DMS79 treated with DMSO at 0.1 percent for 48 hours (cell line): Measurements from ENCODE around the gene C20orf96.
"Not testable (repeated sequence)": the region's sequence is repeated elsewhere in the genome, so short reads cannot be mapped to it uniquely, and the experiment has no call there.

Experiments
- DNase-seq: peaks from one replicate; lab custom pipeline; 2025; lab: John Stamatoyannopoulos, UW

C20orf96 gene, protein sequence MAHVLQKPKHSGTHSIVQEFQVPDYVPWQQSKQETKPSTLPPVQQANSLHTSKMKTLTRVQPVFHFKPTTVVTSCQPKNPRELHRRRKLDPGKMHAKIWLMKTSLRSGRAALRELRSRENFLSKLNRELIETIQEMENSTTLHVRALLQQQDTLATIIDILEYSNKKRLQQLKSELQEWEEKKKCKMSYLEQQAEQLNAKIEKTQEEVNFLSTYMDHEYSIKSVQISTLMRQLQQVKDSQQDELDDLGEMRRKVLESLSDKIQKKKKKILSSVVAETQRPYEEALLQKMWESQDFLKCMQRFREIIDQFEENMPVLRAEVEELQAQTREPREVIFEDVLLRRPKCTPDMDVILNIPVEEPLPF

DNA sequence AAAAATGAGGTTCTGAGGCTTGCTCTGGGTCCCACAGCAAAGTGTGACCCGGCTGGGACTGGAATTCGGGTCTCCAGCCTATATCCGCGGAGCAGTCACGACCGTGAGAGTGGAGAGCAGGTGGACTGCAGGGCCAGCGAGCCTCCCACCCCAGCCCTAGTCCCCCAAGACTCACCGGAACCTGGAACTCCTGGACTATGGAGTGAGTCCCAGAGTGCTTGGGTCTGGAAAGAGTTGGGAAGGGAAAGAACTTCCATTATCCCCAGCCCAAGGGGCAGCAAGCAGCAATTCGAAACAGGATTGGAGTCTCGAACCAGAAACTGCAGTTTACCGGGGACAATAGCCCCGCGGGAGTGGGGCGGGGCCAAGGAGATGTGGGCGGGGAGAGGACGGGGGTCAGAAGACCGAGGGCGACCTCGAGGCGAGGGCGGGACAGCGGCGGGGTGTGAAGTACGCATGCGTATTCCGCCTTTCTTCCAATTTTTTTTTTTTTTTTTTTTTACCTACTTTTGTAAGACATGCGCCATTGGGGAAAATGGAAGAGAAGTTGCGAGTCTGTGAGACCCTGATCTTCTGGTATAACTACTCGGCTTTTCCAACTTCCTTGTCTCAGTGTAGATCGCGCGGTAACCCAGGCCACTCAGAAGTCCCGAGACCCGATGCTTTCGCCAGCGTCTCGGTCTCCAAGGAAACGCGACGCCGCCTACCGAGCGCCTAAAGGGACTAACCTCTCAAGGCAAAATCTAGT lies at the start of gene C20orf96:
Gene C20orf96, minus strand, starts transcription at position 667 of the 748 bp plus-strand sequence. Its CDS starts 140 bp downstream, at position 527.
- DNase-seq: peak; percentile 61

DNA sequence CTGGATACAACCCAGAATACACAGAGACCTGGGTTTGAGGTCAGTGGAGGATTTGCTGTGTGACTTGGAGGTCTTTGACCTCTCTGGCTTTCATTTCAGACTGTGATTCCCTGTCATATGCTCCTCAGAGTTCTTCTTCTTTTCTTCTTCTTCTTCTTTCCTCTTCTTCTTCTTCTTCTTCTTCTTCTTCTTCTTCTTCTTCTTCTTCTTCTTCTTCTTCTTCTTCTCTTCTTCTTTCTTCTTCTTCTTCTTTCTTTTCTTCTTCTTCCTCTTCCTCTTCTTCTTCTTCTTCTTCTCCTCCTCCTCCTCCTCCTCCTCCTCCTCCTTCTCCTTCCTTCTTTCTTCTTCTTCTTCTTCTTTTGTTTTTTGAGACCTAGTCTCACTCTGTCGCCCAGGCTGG lies 45.5 kb upstream of the C20orf96 start:
- DNase-seq: not testable (repeated sequence)

DNA sequence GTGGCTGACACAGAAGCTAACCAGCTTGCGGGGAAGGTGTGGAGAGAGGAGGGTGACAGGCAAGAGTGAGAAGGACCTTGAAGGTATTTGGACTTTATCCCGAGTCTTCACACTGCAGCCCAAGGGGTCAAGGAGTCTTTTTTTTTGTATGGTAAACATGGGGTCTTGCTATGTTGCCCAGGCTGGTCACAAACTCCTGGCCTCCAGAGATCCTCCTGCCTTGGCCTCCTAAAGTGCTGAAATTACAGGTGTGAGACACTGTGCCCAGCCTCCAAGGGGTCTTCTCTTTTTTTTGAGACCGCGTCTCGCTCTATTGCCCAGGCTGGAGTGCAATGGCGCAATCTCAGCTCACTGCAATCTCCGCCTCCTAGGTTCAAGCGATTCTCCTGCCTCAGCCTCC lies 44.0 kb upstream of the C20orf96 start:
- DNase-seq: no peak

DNA sequence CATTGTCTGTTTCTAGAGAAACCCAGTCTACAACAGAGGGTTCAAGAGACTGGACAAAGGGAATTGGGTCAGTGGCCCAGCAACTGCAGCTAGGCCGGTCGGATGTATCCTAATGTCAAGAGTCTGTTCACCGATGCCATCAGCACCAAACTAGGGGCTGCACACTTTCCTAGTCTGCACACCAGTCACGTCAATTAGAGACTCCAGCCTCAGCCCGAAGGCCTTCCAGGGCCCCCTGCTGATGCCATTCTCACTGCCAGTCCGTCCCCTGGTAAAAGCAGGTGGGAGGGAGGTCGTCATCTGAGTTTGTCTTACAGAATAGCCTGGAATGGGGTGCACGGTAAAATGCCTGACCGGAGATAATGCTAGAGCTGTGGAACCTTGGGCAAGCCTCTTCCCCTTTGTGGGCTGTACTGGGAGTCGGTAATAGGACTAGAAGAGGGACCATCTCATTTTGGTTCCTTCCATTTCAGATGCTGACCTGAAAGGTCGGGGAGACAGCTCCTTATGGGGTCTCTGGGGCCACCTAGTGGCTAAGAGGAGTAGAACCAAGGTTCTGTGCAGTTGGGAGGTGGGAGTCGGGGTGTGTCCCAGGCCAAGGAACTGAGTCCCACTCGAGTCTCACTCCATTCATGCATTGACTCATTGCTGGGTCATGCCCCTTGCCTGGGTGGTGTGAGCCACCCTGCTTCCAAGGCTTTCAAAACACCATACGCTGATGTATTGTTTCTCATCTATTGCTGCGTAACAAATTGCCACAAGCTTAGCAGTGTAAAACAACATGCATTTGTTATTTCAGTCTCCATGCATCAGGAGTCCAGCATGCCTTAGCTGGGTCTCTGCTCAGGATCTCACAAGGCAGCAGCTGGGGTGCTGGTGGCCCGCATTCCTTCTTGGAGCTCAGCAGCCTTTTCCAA lies 39.9 kb upstream of the C20orf96 start:
- DNase-seq: peak; percentile 48

DNA sequence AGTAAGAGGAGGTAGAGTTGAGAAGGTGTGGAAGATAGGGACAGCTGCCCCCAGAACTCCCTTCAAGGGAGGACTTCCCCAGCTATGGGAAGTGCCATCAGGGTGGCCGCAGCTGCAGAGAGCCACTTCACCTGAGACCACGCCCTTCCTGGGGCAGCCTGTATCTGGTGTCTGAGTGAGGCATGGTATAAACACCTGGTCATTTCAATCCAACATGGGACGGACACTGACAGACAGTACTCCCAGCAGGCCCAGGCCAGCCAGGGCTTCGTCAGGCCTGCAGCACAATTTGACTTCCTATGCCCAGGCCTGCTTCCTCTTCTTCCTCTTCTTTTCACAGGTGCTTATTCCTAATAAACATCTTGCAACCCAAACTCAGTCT lies 39.3 kb upstream of the C20orf96 start:
- DNase-seq: no peak

DNA sequence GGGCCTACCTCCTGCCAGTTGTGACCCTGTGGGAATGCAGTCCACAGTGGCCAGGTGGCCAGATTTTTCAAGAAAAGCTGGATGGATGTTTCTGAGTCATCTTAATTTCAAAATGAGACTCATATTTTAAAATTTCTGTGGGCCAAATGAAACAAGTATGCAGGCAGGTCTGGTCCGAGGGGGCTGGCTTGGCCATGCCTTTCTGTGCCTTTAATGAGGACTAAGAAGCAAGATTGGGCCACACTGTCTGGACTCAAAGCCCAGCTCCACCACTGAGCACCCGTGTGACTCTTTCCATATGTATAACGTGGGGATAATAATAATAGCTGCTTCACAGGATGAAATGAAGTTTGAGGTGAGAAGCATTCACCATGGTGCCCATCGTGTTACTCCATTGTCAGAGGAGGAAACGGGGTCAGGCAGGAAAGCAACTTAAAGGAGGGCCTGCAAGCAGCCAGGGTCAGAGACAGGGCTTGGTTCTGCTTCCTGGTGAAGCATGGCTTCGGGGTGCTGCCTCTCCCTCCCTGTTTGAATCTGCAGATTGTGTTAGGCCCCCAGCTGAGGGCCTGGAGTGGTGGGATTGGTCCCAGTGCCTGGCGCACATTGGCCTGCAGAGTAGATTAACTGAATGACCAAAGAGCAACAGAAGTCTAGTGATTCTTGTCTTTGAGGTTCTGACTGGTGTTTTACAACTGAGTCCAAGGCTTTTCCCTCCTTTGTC lies 38.6 kb upstream of the C20orf96 start:
- no peak for DNase-seq

DNA sequence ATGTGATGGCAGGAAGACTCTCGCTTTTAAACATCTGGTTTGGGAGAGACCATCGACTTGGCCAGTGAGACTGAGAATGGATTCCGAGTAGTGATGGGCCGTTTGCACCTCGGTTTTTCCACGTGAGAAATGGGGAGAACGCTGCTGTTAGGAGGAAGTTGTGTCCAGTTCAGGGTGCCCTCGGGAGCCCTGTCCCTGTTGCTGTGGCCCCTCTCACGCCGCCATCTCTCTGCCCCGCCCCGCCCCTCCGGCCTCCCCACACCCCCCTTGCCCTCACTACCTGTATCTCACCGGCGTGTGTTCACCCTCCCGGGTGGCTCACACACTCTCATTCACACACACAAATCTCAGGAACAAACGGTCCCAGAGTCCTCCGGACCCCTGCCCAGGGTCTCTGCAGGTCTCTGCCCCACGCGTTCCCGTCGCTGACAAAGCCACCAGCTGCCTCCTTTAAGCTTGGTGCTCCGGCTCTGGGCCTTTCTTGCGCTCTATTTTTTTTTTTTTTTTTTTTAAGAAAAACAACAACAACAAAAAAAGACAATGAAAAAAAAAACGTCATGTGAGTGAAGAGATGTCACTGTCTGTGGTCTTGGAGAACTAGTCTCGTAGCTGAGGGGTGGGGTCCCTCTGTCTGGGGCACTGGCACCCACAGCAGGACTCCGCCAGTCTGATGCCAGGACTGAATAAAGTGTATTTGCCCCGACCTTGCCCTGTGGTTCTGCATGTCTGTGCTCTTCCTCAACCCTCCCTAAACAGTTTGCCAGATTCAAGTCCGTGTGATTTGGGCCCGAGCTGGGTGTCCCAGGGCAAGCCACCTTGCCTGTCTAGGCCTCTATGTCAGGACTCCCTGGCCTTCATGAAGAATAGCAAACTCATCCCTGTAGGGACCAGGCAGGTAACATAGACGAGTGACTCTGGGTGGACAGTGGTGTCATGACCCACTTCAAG lies 37.8 kb upstream of the C20orf96 start:
- no peak for DNase-seq

DNA sequence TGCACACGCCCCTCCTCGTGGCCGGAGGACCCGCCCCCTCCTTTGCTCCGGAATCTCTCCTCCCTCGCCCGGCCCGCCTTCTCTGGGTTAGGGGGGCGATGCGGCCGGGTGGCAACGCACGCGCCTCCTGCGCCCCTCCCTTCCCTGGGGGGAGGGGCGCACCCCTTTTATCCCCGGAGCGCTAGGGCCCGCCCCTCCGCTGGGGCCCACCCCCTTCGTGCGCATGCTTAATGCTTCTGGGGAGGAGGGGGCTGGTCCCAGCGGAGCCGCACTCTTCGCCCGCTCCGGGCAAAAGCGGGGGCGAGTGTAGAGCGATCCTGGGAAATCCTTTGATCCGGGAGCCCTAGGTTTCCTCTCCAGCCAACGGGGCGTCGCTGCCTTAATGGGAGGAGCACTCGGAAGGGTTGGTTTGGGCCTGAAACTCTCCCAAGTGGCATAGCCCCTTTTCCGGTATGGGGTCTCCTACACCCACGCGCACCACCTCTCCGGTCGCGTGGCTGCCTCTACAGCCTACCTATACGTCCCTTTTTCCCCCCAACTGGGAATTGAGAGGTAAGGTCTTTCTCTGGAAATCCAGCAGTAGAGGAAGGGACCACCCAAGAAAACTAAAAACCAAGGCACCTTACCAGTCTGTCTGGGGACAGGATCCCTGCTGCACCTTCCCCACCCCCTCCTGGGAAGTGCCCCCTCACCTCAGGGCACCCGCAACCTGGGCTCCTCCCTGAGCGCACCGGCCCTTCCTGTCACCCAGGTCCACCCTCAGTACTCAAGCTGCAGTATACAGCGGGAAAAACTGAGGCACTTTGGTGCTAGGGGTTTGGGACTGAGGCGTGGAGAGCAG lies 36.9 kb upstream of the C20orf96 start:
- DNase-seq: peak; percentile 70

DNA sequence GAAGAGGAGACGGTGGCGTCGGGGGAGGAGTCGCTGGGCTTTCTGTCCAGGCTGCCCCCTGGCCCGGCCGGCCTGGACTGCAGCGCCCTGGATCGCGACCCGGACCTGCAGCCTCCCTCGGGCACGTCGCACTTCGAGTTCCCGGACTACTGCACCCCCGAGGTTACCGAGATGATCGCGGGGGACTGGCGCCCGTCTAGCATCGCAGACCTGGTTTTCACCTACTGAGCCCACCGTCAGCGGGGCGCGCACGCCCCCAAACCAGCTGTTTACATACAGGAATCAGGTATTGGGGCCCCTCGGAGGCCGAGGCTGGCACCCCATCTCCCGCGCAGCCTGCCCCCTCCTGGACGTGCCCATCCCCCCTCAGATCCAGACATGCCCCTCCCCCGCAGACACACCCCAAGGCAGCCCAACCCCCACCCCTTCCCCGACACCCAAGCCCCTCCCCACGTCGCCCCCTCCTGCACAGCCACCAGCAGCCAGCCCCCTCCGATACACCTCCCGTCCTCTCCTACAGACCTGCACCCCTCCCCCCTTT lies 36.2 kb upstream of the C20orf96 start:
- DNase-seq: peak; percentile 12

DNA sequence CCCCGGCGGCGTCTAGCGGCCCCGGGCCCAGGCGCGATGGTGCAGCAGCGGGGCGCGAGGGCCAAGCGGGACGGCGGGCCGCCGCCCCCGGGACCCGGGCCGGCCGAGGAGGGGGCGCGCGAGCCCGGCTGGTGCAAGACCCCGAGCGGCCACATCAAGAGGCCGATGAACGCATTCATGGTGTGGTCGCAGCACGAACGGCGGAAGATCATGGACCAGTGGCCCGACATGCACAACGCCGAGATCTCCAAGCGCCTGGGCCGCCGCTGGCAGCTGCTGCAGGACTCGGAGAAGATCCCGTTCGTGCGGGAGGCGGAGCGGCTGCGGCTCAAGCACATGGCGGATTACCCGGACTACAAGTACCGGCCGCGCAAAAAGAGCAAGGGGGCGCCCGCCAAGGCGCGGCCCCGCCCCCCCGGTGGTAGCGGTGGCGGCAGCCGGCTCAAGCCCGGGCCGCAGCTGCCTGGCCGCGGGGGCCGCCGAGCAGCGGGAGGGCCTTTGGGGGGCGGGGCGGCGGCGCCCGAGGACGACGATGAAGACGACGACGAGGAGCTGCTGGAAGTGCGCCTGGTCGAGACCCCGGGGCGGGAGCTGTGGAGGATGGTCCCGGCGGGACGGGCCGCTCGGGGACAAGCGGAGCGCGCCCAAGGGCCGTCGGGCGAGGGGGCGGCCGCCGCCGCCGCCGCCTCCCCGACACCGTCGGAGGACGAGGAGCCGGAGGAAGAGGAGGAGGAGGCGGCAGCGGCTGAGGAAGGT lies 35.5 kb upstream of the C20orf96 start:
- peak; percentile 22 for DNase-seq

DNA sequence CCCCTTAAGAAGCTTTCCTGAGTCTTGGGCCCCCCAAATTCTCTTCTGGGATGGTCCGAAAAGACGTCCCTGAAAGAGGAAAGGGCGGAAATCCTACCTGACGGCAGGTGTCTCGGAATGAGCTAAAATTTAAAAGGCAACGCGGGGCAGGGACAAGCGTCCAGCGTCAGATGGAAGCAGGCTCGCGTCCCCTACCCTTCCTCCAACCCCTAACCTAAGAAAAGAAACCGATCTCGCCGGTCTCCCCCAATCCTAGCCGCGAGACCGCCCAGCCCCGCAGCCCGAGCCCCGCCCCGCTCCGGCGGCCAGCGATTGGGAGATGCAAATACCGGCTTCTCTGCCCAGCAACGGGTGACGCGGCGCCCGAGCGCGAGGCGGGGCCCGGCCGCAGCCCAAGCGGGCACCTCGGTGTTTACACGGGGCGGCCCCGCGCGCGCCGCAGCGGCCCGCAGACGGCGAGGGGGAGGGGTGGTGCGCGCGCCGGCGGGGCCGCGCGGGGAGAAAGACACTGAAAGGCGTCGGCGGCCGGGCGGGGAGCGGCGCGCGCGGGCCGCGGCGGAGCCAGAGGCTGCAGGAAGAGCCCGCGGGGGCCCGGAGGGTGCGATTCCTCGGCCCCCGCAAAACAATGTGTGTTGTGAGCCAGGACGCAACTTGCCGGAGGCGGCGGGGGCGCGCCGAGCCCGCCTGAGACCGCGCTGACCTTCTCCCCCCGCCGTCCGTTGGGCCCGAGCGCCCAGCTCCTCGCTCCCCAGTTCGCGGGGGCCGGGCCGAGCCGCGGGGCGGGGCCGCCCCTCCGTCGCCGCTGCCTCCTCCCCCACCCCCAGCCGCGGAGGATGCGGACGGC lies 34.7 kb upstream of the C20orf96 start, which contains the start of gene SOX12:
Gene SOX12, plus strand, starts transcription at position 508 of the 844 bp plus-strand sequence. CDS start 373 bp downstream, outside the sequence.
- DNase-seq: peak; percentile 83

DNA sequence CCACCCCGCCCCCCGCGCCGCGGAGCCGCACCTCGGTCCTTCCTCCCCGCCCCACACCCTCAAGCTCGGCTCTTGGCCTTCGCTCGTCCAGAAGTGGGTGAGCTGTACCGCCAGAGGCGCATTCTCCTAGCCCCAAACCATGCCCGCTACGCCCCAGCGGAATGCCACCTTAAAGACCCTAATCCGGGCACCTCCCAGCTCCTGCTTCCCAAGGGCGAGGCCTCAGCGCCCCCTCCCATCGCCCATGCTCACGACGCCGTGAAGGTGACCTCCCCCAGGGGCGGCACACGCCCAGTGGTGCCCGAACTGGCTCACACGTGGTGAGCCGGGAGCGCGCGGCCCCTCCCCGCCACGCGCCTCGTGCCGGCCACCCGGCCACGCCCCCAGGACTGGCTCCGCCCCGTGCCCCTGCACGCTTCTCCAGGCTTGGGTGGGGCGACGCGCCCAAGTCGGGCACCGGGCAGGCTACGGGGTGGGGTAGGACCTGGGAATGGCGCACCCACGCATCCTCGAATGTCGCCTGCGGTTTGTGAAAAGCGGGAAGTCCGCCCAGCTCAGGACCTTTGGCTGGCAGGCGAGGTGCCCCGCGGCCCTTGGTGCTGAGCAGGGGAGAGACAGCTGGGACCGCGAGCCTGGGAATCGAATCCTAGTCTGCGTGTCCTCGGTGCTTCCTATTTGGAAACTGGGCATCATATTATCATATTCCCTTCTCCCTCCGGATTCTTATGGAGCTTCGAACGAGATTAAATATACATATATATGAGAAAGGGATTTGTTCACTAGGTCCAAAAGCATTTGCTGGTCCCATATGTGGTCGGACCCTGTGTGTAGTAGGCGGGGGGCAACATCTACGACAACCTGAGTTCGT lies 33.9 kb upstream of the C20orf96 start:
- DNase-seq: peak; percentile 71

DNA sequence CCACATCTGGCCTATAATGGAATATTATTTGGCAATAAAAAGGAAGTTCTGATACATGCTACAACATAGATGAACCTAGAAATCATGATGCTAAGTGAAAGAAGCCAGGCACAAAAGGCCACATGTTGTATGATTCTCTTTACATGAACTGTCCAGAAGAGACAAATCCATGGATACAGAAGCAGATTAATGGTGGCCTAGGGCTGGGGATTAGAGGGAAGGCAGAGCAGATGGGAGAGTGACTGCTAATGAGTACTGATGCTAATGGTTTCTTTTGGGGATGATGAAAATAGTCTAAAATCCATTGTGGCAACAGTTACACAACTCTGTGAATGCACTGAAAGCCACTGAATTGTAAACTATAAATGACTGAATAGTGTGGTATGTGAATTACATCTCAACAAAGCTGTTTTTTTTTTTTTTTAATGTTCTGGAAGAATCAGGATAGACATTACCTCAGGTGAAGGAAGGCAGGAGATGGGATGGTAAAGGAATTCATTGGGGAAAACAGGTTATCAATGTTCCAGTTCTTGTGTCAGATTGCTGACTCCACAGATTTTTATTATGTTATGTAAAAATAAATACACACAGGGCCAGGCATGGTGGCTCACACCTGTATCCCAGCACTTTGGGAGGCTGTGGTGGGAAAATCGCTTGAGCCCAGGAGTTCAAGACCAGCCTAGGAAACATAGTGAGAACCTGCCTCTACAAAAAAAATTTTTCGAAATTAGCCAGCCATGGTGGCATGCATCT lies 25.9 kb upstream of the C20orf96 start:
- no peak for DNase-seq

DNA sequence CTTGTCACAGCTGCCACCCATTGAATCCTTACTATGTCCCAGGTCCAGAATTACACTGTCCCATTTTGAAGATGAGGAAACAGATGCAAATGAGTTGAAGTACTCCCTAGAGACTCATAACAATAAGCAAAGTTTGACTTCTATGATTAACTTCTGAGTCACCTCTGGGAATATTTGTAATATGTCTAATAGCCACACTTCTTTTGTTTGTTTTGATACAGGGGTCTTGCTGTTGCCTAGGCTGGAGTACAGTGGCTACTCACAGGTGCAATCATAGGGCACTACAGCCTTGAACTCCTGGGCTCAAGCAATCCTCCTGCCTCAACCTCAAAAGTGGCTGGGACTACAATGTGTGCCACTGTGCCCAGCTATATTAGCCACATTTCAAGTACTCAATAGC lies 23.4 kb upstream of the C20orf96 start:
- no peak for DNase-seq

DNA sequence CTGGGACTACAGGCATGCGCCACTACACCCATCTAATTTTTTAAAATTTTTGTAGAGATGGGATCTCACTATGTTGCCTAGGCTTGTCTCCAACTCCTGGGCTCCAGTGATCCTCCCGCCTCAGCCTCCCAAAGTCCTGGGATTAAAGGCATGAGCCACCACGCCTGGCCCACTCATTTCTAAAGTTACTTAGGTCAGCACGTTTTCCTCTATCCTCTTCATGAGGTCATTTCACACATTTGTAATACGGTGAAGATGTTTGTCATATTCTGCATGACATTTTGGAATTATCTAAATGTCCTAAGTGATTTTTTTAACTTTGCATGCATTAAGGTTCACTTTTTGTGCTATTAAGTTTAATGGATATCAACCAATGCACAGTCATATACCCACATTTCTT lies 22.9 kb upstream of the C20orf96 start:
- no peak for DNase-seq

DNA sequence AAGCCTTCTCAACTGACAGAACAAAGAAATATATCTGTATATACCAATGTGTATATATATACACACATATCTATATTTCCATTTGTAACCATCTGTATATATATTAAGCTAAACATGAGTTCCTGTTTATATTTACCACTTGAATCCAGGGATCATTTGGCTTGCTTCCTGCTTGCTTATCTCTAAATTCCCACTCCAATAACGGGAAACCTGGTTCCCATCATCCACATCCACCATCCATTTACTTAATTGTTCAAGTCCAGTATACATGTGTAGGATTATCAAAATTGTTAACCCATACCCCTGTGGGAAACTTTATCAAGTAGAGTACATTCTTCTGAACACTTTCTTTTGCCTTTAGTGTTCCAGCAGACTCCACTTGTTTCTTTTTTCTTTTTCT lies 22.3 kb upstream of the C20orf96 start:
- no peak for DNase-seq
